Endothelial cell of hepatic sinusoid (primary cell): ENCODE measurements around the gene ATAD3A.

Experiments used
- in situ Hi-C: cut with HindIII; loops from 2 replicates; pipeline ENCODE4 v1.10.0; 2017; ENCODE audit warnings: low sequenced_read_pairs

Gene ATAD3A

DNA sequence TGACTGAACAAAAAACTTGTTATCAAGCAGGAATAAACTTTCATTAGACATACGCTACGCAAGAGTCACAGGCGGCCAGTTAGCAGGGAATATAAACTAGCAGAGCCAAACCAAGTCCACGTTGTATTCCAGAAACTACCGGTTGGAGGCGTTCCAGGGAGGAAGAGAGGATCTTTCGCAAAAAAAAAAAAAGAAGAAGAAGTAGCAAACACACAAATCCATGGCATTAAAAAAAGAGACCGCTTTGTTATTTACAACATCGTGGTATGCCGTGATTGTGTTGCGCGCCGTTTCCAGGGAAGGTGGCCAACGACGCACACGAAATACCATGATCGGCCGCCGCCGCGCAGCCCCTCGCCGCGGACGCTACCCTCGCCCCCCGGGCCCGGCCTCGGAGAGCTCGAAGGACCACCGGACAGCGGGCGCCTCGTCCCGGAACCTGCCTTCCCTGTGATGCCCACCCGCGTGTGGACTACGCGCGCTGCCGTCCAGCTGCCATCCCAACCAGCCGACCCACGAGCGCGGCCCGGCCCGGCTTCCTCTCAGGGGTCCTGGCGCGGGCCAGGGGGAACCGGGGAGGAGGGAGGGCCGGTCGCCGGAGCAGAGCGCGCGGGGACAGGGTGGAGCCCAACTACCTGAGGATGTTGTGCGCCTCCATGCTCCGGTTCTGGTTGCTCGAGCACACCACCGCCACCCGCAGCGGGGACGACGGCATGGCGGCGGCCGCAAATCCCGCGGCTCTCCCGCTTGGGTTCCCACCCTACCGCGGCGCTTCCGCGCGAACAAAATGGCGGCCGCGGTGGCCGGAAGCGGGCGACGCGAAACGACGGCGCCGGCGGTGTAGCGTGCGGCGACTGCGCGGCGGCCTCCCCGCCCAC is 62.1 kb downstream of the ATAD3A start:
- in situ Hi-C loops: no loop called here

DNA sequence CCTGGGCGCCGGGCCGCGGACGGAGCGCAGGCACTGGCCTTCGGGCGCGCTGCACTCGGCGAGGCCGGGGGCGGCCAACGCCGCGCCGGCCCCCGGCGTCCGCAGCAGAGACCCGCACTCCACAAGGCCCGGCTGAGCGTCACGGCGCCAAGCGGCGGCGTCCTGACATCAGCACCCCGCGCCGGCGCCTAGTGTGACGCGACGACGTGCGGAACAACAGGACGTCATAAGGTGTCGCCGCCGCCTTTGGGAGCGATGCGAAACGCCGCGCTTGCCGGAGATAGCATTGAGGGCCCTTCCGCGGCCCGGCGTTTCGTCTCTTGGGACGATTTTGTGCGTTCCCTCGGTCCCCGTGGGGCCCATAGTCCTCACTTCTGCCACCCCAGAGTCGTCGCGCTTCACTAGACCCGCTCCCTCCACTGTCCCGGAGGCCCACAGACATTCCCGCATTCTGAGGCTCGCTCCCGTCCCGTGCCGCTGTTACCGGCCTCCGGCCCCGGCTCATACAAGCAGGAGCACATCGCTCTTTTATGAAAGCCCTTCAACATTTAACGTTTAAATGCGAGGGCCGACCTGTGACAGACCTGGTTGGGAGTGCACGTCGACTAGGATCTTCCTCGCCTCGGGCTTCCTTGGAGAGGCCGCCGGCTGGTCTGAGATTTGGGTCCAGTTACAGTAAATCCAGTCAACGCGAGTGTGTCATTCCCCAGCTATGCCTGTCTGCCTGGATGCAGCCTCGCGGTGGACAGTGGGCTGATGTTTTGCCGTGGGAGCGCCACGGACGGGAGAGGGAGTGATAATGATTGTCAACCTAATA is 63.0 kb downstream of the ATAD3A start, which contains the start of gene SSU72:
Gene SSU72 (minus strand): TSS at position 143 of the 817 bp plus-strand sequence. CDS start 306 bp downstream, outside the sequence.
- in situ Hi-C loops: no loop called here

DNA sequence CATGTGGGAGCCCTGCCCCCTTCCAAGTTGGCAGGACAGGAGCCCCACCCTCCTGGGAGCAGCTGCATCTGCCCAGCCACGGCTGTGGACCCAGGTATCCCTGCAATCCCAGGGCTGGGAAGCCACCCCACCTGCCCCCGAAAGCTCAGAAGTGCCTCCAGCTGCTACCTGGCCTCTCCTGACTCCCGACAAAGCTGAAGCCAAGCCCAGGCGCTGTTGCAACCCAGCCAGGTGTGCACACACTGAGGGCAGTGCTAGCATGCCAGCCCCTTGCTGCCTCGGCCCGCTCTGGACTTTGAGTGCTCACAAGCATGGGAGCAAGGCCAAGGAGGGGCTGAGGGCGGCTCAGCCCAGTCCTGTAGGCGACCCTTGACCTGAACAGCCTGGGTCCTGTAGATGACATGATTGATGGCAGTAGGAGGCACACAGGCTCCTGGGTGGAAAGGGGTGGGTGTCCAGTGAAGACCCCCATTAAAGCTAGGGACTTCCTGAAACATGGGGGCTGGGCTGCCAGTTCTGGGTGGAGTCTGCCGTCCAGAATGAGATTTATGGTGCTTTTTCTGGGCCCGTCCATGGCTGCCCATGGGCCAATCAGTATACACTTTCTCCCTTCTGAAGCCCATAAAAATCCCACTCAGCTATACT is 65.5 kb downstream of the ATAD3A start:
- in situ Hi-C loops: no loop called here

DNA sequence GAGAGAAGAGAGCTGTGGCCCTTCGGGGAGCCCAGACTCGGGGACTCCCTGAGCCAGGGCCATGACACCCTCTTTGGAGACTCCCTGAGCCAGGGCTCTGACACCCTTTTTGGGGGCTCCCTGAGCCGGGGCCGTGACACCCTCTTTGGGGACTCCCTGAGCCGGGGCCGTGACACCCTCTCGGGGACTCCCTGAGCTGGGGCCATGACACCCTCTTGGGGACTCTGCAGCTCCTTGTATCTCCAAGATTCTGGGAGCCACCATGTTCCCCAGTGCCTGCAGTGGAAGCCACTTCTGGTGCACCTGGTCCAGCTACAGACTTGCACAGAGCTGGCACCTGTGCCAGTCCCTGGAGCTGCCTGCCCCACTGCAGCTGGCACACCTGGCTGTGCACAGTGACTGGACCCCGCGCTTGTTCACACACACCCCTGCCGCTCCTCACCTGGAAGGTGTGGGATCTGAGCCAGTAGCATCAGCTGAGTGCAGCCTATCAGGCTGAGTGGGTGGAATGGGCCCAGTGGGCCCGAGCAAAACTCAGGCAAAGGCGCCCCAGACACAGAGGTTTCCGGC is 66.5 kb downstream of the ATAD3A start:
- in situ Hi-C loops: no loop called here

DNA sequence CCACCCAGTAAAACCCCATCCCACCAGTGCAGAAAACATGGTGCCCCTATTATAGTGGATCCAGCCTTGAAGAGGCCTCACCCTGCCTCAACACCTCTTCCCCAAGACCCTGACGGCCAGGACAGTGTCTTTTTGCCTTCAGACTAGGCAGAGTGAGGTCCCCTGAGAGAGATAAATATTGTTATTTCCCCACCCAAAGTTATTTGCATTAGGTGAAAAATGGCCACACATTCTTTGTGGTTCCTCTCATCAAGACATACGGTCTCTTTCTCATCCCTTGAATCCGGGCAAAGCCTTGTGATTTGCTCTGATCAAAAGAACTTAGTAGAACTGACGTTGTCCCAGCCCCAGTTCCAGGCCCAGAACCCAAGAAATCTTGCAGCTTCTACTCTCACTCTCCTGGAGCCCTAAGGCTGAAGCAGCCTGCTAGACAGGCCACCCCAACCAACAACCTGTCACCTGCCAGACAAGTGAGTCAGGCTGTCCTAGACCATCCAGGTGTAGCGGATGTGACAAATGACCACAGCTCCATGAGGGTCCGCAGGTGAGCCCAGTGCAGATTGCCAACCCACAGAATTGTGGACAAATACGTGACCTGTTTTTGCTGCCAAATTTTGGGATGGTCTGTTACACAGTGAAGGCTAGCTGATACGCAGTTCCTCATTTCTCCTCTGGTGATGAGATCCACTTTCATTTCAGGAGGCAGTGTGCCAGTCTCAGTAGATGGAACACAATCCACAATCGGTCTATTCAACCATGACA is 70.8 kb downstream of the ATAD3A start:
- in situ Hi-C loops: loop anchor here (10.0 kb wide), 1 partner anchor 242 kb away; no protein-coding TSS in a partner anchor

DNA sequence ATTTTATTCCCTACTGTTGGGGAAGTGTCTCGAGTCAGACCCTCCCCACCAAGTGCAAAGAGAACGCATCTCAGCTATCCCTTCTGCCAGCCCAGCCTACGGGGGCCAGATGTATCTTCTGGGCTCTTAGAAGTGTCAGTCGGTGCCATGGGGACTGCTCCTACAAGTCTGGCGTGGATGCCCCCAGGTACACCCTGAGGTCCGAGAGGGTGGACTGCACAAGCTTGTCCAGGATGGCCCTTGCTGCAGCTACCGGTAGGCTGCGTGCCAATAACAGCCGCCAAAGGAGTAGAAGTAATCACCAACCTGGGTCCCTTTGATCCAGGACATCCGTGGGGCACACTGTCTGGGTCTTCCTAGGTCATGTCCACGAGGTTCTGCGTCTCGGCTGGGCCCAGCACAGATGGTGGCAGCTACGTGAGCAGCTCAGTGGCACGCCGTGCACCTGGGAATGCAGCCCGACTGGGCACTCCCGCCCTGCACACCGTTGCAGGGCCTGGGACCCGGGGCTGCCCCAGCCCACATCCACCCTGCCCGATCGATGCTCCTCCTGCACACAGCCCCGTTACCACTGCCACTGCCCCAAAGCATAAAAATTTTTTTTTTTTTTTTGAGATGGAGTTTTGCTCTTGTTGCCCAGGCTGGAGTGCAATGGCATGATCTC is 71.5 kb downstream of the ATAD3A start:
- in situ Hi-C loops: loop anchor here (10.0 kb wide), 1 partner anchor 241 kb away; no protein-coding TSS in a partner anchor
